GM21576 (cell line): ENCODE measurements around the gene RPS4Y1.
"Not testable (repeated sequence)": the region's sequence is repeated elsewhere in the genome, so short reads cannot be mapped to it uniquely, and the experiment has no call there.

Source experiments
- ATAC-seq: cut with Tn5 transposase; IDR thresholded peaks from one replicate; pipeline ENCODE4 v1.9.1; 2021; ENCODE audit warnings: mild to moderate bottlenecking, moderate library complexity; ENCODE audit not compliant: unreplicated experiment

Gene RPS4Y1

DNA sequence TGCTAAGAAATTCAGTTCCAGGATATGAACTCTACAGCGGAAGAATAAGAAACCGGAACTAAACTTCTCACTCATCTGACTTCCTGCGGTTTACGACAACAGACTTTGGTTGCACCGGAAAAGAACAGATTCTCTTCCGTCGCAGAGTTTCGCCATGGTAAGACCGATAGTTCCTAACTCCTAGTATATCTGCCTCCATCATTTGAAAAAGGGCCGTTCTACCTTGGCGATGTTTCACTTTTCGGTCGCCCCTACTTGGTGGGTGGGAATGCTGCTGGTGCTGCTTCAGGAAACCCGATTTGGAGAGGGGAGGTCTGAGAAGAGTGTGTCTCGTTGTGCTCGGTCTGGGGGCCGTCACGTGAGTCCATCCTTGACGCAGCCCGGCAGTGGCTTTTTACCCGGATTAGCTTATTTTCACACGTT lies at the start of gene RPS4Y1:
Gene RPS4Y1, plus strand, starts transcription at position 132 of the 423 bp plus-strand sequence. Its CDS starts 23 bp downstream, at position 155.
- no peak for ATAC-seq

DNA sequence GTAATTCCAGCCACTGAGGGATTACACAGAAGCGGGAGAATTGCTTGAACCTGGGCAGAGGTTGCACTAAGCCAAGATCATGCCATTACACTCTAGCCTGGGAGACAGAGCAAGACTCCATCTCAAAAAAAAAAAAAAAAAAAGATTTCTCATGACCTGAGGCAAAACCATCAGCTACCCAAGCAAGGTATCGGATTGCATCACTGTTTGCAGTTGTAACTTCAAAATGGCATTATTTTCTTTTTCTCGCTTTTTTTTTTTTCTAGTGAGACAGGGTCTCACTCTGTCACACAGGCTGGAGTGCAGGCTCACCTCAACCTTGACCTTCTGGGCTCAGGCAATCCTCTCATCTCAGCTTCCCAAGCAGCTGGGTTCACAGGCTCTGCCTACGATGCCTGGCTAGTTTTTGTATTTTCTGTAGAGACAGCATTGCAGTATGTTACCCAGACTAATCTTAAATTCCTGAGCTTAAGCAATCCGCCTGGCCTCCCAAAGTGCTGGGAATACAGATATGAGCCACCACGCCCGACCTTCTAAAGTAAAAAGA lies 44.4 kb upstream of the RPS4Y1 start:
- ATAC-seq: no peak

DNA sequence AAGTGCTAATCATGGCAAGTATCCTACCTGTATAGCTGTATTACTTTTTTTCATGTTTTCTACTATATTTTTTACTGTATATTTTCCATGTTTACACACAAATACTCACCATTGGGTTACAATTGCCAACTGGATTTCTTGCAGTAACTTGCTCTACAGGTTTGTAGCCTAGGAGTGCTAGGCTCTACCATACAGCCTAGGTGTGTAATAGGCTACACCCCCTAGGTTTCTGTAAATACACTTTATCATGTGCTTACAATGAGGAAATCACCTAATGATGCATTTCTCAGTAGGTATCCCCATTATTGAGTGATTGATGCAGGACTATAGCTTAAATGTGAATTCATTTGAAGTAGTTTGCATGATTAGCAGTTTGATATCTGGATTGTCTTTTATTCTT lies 43.4 kb upstream of the RPS4Y1 start:
- no peak for ATAC-seq

DNA sequence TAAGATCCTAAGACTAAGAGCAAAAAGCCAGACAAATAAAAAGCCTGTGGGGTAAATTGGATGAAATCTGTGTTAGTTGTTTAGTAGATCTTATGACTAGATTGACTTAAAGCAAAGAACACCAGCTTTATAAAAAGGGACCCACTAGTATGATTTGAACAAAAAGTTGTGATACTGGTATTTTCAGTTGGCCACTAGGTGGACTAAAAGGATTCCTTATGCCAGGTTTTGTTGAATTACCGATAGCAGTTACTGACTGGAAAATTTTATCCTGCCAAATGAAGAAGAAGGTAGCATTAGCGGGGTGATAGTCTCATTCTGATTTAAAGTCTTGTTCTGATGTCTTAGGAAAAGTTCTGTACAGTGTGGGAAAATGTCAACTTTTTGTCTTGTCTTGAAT lies 41.2 kb upstream of the RPS4Y1 start:
- ATAC-seq: no peak

DNA sequence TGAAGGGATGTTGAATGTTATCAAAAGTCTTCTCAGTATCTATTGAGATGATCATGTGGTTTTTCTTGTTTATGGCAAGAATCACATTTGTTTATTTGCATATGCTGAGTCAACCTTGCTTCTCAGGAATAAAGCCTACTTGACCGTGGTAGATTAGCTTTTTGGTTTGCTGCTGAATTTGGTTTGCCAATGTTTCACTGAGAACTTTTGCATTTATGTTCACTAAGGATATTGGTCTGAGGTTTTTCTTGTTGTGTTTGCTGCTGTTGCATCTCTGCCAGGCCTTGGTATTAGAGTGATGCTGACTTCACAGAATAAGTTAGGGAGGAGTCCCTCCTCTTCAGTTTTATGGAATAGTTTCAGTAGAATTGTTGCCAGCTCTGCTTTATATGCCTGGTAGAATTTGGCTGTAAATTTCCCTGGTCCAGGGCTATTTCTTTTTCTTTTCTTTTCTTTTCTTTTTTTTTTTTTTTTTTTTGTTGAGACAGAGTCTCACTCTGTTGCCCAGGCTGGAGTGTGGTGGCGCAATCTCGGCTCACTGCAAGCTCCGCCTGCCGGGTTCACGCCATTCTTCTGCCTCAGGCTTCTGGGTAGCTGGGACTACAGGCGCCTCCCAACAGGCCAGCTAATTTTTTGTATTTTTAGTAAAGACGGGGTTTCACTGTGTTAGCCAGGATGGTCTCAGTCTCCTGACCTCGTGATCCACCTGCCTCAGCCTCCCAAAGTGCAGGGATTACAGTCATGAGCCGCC lies 24.1 kb upstream of the RPS4Y1 start:
- not testable (repeated sequence) for ATAC-seq

DNA sequence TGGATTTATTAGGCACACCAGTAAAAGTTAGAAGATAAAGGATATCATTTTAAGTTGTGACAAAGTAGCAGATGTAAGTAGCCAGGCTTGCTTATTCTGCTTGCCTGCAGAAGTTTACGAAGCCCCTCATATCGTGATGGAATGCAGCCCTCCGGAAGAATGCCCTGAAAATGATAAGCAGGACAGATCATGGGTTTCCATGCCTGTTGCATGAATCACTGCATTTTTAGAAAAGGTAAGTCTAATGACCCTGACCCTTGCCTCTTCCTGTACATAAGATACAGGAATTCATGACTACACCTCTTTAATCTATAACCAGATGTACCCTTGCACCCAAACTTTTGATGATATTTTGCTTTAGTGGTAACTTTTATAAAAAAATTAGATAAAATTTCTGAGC lies 16.9 kb upstream of the RPS4Y1 start:
- ATAC-seq: no peak

DNA sequence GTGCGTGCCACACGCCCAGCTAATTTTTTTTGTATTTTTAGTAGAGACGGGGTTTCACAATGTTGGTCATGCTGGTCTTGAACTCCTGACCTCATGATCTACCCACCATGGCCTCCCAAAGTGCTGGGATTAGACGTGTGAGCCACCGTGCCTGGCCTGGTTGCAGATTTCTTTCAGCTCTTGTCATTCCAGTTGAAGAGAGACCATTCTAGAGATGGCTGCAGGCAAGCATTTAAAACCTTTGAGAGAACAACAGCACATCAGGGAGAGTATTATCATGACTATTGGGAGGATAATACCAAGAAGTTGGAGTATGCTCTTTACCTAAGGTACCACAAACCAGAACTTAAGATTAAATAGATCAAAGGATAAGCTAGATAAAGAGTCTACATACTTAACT lies 12.9 kb upstream of the RPS4Y1 start:
- ATAC-seq: no peak

DNA sequence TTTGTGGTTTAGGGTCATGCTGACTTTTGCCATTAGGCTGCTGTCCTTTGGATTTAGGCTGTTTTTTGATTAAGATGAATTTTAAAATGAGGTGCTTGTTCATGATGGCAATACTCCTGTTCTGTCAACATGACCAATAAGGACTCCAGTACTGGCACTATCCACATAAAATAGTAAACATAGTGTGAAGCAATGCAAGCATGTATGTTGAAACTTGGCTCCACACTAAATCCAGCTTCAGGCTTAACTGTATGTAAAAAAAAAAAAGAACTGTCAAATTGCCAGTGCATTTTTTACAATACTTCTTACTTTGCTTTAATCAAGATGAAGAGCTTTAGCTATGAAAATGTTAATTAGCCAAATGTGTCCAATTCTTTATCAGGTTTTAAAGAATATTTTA lies 6.2 kb upstream of the RPS4Y1 start:
- no peak for ATAC-seq

DNA sequence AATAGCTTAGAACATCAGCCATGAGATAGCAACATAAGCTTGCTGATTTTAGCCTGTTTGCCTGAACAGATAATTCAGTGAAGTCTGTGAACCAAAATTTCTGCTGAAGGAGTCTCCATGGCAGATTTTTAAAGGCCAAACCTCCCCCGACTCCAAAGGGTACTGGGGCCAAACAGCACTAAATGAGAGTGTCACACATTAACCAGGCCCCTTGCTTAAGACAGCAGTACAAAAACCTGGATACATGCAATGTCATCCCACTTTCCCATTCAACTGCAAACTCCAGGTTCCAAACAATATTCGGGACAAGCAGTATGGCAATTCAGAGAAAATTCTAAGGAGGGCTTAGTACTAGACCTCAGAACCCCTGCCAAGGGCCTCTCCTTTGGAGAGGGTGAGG lies 4.3 kb upstream of the RPS4Y1 start:
- ATAC-seq: no peak

DNA sequence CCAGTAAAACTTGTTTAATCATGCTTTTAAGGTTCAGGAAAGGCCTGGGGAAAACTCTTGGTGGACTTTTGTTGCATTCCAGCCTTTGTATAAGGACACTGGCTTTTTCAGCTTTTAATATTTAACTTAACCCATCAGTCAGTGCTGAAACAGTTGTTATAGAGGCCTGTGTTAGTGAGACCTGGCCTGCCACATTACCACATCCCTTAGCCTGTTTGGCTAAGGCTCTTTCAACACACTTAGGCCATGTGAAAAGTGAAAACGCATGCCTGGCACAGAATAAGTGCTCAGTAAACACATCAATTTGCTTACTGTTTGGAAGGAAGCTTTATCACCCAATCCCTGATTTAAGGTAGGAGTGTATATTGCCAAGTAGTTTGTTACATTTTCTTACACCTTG lies 3.5 kb upstream of the RPS4Y1 start:
- ATAC-seq: no peak

DNA sequence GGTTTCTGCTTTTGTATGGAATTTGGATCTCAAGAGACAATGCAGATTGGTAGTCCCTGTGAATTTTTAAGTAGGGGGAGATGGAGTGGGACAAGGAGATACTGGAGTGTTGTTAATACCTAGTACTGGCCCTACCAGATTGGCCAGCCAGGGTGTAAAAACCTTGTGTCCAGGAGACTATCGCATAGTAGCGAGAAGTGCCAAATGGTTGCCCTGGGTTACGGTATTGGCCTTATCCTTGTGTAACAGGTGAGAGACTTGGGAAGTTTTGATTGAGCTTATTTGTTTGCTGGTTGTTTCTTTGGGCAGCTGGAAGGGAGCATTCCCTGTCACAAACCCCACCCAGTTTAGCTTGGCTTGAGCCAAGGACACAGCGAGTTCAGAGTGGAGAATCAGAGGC lies 5.4 kb downstream of the RPS4Y1 start:
- no peak for ATAC-seq

DNA sequence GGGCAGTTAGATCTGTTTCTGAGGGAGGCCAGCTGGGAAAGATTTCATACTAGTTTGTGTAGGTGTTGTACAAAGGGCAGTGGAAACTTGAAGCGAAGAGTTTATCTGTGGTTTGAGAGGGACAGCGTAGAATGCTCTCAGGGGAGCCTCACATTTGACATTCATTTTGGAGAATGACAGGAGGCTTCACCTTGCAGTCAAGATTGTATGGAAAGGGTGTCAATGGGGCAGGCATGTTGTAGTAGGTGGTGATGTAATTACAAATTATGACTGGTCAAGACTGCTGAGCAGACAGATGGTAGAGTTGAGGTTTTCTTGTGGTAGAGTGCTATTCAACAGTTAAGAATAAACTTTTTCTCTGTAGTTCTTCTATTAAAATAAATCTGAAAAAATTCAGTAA lies 7.0 kb downstream of the RPS4Y1 start:
- ATAC-seq: no peak

DNA sequence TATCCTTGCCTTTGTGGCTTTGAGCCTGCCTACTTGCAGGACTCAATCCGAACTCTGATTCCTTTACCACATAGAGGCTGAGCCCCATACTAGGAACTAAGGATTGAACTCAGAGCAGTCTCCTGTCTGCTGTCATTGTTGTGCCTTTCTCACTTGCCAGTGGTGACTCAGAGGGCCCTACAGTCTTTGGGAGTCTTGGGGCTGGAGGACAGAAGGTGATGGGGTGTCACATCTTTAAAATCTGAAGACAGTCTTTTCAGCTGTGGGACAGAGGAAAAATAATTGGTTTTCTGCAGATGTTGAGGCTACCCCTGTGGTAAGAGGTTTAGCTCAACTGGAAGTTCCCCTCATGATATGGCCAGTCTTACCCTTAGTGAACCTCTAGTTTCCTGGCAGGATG lies 8.0 kb downstream of the RPS4Y1 start:
- ATAC-seq: no peak

DNA sequence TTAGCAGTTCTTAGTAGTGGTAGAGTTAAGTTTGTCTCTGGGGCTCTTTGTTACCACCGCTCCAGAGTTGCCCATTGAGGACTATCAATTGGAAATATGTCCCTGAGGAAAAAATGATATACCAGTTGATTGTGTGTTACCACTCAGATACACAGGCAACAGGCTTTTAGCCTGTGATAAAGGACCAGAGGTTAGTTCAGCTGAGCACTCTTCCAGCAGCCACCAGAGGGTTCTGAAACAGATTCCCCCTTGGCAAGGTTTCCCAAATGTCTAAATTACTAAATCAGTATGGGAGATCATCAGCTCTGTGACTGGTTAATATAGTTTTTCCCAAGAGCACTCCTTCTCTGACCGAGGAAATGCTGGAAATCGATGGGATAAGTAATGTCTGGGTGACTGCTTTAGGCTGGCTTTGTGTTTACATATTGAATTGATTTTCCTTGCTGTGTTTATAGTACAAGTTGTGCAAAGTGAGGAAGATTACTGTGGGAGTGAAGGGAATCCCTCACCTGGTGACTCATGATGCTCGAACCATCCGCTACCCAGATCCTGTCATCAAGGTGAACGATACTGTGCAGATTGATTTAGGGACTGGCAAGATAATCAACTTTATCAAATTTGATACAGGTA lies 12.9 kb downstream of the RPS4Y1 start:
- no peak for ATAC-seq

DNA sequence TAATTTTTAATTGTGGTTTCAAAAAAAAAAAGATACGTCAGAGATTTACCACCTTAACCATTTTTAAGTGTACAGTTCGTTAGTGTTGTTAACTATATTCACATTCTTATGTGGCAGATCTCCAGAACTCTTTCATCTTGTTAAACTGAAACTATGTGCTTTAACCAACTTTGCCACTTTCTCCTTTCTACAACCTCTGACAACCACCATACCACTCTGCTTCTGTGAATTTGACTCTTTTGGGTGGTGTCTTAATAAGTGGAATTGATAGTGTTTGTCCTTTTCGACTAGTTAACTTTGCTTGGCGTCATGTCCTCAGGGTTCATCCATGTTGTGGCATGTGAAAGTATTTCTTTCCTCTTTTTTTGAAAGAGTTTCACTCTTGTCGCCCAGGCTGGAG lies 15.7 kb downstream of the RPS4Y1 start:
- ATAC-seq: no peak

DNA sequence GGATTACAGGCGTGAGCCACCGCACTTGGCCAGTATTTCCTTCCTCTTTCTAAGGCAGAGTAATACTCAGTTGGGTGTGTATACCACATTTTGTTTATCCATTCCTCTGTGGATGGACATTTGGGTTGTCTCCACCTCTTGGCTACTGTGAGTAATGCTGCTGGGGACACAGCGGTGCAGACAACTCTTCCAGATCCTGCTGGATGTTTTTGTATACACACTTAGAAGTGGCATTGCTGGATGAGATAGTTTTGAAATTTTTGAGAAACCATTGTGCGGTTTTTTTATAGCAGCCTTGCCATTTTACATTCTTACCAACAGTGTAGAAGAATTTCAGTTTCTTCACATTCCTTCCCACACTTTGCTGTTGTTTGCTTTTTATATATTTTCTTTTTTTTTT lies 16.3 kb downstream of the RPS4Y1 start:
- ATAC-seq: no peak

DNA sequence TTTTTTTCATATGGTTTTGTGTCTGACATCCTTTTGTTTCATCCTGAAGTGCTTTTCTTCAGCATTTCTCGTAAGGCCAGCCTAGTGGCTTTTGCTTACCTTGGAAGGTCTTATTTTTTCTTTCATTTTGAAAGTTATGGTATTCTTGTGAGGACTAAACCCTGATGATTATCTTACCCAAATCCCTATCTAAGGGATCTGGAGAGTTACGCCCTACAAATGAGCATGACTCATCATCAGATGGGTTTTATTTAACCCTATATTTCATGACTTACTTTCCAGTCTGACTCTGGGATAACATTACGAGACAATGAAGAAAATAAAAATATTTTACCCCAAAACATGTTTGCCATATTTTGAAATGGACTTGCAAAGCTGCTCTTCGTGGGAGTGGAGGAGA lies 18.4 kb downstream of the RPS4Y1 start:
- ATAC-seq: no peak

DNA sequence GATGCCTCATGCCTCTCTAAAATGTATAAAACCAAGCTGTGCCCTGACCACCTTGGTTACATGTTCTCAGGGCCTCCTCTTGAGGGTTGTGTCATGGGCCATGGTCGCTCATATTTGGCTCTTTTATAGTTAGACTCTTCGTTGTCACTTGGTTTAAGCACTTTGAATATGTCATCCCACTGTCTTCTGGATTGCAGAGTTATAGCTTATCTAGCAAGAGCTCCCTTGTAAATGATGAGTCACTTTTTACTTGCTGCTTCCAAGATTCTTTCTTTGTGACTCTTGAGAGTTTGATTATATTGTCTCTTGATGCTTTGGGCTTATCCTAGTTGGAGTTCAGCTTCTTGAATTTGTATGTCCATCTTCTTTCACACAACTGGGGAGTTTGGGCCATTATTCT lies 19.1 kb downstream of the RPS4Y1 start:
- ATAC-seq: no peak

DNA sequence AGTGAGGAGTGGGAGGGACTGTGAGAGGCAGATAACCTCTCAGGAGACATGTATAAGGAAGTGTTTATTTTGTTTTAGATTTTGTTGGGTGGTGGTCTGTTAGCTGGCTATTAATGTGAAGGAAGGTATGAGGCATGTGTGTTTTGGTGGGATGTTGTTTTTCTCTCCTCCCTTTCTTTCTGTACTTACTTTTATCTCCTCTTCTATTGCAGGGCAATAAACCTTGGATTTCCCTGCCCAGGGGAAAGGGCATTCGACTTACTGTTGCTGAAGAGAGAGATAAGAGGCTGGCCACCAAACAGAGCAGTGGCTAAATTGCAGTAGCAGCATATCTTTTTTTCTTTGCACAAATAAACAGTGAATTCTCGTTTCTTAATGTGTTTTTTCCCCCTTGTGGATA lies 25.2 kb downstream of the RPS4Y1 start:
- no peak for ATAC-seq

DNA sequence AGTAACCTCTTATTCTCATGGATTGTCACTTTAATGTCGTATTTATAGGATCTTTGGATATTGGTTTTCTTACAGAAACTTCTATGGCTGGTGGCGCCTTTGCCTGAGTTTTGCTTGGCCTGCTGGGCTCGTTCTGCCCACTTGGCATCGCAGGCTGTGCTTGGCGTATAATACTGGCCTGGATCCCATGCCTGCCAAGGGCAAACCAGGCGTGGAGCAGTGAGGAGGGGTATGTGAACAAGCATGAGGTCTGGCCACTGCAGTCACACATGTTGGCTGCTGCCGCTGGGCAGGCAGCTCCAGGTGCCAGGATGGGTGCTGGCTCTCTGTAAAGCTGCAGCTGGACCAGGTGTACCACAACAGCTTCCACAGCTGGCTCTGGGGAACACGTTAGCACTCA lies 26.1 kb downstream of the RPS4Y1 start:
- no peak for ATAC-seq

DNA sequence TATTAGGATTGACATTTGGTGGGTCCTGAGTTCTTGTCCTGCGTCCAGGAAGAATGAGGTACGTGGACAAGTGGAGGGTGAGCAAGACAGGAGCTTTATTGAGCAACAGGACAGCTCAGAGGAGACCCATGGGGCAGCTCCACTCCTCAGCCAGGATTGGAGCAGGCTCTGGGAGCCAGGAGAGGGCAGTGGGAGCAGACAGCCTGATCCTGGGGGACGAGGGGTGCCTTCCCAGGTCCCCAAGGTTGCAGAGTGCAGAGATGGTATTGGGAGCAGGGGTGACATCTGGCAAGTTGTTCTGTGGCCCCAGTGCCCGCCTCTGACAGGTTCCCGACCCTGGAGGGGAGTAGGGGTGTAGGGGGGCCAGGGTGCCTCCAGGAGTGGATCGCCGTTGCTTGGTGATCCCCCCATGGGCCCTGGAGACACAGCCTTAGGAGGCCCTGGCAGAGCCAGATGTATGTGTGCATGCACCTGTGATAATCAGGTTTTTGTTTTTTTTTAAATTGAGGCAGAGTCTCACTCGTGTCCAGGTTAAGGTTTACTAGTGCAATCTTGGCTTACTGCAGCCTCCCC lies 26.7 kb downstream of the RPS4Y1 start:
- ATAC-seq: no peak

DNA sequence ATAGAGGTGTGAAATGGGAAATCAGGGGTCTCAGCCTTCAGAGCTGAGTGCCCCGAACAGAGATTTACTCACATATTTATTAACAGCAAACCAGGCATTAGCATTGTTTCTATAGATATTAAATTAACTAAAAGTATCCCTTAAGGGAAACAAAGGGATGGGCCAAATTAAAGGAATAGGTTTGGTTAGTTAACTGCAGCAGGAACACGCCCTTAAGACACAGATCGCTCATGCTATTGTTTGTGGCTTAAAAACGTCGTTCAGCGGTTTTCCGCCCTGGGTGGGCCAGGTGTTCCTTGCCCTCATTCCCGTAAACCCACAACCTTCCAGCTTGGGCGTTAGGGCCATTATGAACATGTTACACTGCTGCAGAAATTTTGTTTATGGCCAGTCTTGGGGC lies 30.8 kb downstream of the RPS4Y1 start:
- ATAC-seq: not testable (repeated sequence)
